ENCODE measurements around the gene PRKG1.

Gene PRKG1

DNA sequence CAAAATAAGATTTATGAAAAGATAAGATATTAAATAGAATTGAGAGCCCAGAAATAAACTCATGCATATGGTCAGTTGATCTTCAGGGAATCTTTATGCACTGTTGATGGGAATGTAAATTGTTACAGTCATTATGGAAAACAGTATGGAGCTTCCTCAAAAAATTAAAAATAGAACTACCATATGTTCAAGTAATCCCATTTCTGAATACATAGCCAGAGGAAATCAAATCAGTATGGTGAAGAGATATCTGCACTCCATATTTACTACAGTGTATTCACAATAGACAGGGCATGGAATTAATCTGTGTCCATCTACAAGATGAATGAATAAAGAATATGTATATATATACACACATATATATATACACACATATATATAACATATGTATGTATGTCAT, 747.5 kb downstream of the PRKG1 start:
- no peak overlapping the region for H3K4me3 ChIP-seq (ENCODE audit: low read length)
- no peak for TF ChIP-seq ZNF274 (IDR thresholded peaks at IDR 0.05; ENCODE audit: low read depth, low read length)

DNA sequence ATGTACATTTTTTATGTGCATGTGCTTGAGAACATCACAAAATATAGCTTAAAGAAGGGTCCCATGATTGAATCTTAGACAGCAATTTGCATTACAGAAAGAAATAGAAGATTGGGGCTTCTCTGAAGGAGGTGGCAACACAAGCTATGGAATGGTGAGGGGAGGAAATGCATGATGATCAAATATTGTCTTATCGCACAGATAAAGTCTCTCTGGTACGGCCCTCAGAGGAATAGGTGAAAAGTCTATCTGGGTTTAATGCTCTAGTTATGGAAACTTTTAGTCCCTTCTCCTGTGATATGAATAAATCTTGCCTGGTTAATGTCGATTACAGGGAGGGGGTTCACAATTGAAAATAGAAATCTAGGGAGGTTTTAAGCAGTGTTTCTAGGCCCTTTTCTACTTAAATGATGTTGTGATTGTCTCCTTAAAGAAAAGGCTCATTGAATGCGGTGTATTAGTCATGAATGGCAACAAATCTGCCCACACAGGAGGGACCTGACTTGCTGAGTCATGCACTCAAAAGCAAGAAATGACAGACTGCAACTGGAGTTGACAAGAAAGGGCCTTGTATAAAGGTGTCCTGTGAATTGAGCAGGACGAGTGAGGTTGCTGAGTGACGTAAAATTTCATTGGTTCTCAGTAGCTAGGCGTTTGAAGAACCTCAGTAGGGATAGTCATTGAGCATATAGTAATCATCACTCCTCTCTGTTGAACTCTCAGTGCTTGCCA, 758.5 kb downstream of the PRKG1 start:
- no peak for TF ChIP-seq ZNF274 (IDR thresholded peaks at IDR 0.05; ENCODE audit: low read depth, low read length)
- H3K4me3 ChIP-seq (ENCODE audit: low read length), result no peak overlapping the region

DNA sequence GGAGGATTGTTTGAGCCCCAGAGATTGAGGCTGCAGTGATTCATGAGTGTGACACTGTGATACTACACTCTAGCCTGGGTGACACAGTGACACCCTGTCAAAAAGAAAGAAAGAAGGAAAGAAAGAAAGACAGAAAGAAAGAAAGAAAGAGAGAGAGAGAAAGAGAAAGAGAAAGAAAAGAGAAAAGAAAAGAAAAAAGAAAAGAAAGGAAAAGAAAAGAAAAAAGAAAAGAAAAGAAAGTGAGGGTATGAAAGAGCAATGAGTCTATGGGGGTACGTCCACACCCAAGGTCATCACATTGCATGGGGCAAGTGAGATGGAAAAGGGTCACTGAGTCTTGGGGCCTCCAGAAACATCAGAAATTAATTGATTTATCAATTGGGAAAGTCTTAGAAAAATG, 760.3 kb downstream of the PRKG1 start:
- no peak for TF ChIP-seq ZNF274 (IDR thresholded peaks at IDR 0.05; ENCODE audit: low read depth, low read length)
- no peak overlapping the region for H3K4me3 ChIP-seq (ENCODE audit: low read length)

DNA sequence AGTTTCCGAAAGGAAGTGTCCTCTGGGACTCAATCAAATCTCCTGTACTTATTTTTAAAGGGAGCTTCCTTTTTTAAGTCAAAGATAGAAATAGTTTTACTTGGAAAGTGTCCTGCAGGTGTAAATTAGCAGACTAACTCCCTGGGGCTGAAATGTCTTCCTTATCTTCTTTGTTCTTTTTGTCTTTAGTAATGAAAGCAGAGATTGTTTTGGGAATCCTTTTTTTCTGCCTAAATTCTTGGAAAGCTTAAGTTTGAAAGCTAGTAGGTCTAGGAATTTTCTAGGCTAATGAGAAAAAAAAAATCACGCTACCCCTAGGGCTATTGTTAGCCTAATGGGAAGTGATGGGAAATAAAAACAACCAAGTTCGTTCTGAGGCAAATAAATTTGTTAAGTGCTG, 764.2 kb downstream of the PRKG1 start:
- TF ChIP-seq ZNF274 (IDR thresholded peaks at IDR 0.05; ENCODE audit: low read depth, low read length), result no peak
- H3K4me3 ChIP-seq (ENCODE audit: low read length), result no peak overlapping the region

DNA sequence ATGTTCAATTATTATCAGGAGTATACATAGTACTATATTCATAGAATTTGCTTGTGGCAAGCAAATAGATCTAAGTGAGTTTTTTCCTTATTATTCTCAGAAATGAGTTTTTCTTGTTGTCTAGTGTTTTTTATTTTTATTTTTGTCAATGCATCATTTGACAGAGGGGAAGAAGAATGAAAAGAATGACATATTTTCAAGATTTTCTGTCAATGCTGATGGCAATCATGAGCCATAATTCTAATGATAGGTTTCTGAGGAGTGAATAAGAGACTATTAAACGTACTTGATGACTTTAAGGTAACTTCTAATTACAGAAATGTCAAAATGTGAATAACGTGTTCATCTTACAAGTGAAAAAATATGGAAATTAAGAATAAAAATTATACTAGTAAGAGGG, 769.7 kb downstream of the PRKG1 start:
- H3K4me3 ChIP-seq (ENCODE audit: low read length), result no peak overlapping the region
- no peak for TF ChIP-seq ZNF274 (IDR thresholded peaks at IDR 0.05; ENCODE audit: low read depth, low read length)

DNA sequence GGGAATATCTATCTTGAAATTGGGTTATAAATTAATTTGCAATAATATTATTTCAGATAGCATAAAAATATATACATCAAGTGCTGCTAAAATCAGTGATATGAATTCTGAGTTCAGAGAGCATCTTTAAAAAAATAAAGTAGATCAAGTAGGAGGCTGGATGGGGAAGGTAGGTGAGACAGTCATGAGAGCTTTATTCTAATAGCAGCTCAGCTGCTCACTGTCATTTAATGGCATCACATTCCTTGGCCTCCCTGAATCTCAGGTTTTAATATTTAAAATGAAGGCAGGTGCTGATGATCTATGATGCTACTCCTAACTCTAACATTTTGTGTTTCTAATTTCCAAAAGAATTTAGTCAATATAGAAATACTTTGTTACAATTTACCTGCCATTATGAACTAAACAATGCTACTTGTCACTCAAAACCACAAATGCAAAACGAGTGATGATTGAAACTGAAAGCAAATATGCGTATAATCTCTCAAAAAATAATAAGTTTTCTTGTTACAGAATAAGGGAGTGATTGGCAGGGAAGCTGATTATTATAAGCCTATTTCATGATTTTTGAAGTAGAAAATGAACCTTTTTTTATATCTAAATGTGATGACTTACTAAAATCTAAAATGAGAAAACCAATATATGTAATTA, 772.7 kb downstream of the PRKG1 start:
- no peak overlapping the region for H3K4me3 ChIP-seq (ENCODE audit: low read length)
- no peak for TF ChIP-seq ZNF274 (IDR thresholded peaks at IDR 0.05; ENCODE audit: low read depth, low read length)

DNA sequence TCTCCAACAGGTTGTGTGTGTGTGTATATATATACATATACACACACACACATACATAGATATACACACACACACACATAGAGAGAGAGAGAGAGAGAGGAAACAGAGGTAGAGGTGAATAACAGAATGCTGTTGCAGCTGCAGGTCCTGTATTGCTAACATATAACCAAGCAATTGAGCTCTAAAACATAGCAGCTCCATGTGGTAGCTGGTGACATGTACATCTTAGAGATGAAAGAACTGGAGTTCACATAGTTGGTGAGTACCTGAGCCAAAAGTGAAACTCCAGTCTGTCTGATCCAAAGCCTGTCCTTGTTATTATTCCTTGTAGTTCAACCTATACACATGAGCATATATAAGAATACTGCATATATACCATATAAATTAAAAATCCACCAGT, 778.0 kb downstream of the PRKG1 start:
- no peak for TF ChIP-seq ZNF274 (IDR thresholded peaks at IDR 0.05; ENCODE audit: low read depth, low read length)
- H3K4me3 ChIP-seq (ENCODE audit: low read length), result no peak overlapping the region

DNA sequence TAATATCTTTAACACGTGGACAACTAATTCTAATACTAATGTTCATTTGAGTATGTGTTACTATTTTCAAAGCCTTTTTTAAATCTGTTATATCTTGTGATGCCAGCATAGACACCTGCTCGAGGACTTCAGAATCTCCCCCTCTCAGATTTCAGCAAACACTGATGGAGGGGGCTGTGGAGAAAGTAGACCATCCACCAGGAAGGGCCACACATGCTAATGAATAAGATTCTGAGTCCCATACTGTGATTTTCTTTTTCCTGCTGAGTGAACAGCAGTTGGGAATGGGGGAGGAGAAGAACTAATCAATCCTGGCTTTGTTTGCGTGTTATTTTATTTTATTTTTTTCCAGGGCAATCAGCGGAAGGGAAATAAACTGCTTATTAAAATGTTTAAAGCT, 783.0 kb downstream of the PRKG1 start:
- TF ChIP-seq ZNF274 (IDR thresholded peaks at IDR 0.05; ENCODE audit: low read depth, low read length), result no peak
- H3K4me3 ChIP-seq (ENCODE audit: low read length), result no peak overlapping the region

DNA sequence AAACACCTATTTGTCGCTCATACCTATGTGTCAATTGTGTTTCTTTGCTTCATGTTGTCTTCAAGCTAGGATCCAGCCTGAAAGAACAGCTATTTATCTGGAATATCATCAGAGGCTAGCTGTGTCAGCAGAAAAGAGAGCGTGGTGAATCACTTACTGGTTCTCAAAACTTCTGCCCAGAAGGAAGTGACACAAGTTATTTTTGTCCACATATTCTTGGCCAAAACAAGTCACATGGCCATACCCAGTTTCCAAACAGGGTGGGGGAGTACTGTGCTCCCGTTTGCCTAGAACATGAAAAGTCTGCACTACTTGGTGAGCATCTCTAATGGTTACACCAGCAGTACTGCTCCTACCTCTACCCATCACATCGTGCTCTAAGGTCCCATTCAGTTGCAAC, 786.0 kb downstream of the PRKG1 start:
- H3K4me3 ChIP-seq (ENCODE audit: low read length), result no peak overlapping the region

DNA sequence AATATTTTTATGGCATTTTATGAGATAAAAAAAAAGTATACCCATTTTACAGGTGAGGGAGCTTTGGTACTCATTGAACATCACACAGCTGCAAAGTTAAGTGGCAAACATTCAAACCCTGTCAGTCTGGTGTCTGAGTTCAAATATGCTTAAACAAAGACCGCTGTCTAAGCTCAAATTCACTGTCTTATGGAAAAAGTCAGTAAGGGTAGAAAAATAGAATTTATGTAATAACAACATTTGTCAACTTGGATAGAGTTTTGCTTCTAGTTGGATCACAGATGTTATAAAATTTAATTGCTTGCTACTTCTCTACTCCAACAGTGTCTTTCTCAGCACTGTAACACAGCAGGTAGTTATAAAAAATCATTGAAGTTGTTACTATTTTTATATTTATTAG, 786.8 kb downstream of the PRKG1 start:
- no peak for TF ChIP-seq ZNF274 (IDR thresholded peaks at IDR 0.05; ENCODE audit: low read depth, low read length)
- no peak overlapping the region for H3K4me3 ChIP-seq (ENCODE audit: low read length)

More for the DNA sequence above, 786.0 kb downstream of the PRKG1 start:
- no peak for TF ChIP-seq ZNF274 (IDR thresholded peaks at IDR 0.05; ENCODE audit: low read depth, low read length)

DNA sequence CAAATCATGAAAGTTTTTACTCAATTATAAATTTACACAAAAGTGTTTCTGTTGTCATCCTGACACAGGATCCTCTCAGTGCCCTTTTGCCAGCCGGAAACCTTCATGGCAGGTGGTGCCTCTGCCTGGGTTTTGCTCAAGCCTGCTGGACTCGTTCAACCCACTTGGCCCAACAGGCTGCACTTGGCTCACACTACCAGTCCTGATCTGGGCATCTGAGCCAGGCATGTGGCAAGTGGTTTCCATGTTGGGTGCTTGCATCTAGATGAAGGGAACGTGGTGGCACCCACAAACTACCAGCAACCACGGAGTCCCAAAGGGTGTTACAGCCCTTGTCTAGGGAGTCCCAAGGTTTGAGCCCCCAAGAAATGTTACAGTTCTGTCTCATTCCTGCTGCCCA, 787.4 kb downstream of the PRKG1 start:
- H3K4me3 ChIP-seq (ENCODE audit: low read length), result no peak overlapping the region
- TF ChIP-seq ZNF274 (IDR thresholded peaks at IDR 0.05; ENCODE audit: low read depth, low read length), result no peak

DNA sequence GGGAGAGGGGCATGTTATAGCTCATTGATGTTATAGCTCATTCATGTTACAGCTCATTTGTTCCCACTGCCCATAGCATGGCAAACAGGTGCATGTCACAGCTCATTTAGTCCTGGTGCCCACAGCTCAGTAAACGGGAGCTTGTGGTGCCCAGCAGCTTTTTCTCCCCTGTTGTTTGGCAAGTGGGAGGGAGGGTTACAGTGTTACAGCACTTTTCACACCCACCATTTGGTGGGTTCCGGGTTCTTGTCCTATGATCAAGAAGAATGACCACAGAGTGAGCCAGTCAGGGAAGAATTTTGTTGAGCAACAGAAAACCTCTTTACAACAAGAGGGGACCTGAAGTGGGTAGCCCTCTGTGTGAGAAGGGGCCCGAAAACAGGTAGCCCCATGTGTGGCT, 787.9 kb downstream of the PRKG1 start:
- no peak for TF ChIP-seq ZNF274 (IDR thresholded peaks at IDR 0.05; ENCODE audit: low read depth, low read length)
- no peak overlapping the region for H3K4me3 ChIP-seq (ENCODE audit: low read length)

DNA sequence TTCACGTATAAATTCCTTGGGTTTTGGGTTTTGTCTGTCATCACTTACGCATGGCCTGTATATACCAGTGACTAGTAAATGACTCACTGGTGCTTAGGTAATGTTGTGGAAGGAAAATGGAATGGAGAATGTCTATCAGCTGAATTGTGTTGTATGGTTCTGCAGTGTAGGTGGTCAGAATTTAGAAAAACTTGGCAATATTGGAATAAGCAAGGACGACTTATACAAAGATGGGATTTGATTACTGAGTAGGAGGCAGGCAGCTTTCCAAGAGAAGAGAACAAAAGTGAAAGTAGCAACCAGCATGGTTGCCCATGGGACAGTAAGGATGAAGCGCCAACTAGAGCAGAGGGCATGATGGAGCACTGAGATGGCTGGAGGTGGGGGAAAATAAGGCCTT, 793.7 kb downstream of the PRKG1 start:
- H3K4me3 ChIP-seq (ENCODE audit: low read length), result no peak overlapping the region
- TF ChIP-seq ZNF274 (IDR thresholded peaks at IDR 0.05; ENCODE audit: low read depth, low read length), result no peak

DNA sequence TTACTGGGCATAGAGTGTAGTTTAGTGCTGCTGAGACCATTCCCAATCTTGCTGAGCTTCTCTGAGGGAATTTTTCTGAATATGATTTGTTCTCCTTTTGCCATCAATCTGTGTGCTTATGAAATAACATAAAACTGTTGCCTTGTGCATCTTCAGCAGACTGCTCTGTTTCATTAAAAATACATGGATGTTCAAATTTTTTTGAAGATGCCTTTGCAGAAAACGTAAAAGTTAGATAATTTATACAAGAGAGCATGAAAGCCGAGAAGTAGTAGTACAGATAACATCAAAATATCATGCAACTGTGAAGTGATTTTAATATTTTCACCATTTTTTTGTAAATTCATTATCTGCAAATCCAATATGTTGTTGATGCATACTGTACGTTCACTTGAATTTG, 799.8 kb downstream of the PRKG1 start:
- no peak for TF ChIP-seq ZNF274 (IDR thresholded peaks at IDR 0.05; ENCODE audit: low read depth, low read length)
- H3K4me3 ChIP-seq (ENCODE audit: low read length), result no peak overlapping the region

DNA sequence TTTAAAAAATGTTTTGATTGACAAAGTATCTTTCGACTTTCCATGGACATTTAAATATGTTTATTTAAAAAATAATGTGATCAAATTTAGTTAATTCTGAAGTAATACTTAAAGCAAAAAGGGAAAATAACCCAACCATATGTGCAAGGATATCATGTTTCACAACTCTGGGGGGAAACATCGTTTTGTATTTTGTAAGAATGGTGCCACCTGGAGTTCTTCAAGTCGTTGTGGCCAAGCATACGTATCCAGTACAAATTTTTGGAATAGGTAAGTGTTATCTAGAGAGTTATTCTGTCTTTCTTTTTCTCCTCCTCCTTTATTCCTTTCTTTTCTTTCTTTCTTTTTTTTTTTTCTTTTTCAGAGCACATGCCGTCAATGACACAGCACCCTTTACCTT, 801.3 kb downstream of the PRKG1 start:
- no peak for TF ChIP-seq ZNF274 (IDR thresholded peaks at IDR 0.05; ENCODE audit: low read depth, low read length)
- H3K4me3 ChIP-seq (ENCODE audit: low read length), result no peak overlapping the region

DNA sequence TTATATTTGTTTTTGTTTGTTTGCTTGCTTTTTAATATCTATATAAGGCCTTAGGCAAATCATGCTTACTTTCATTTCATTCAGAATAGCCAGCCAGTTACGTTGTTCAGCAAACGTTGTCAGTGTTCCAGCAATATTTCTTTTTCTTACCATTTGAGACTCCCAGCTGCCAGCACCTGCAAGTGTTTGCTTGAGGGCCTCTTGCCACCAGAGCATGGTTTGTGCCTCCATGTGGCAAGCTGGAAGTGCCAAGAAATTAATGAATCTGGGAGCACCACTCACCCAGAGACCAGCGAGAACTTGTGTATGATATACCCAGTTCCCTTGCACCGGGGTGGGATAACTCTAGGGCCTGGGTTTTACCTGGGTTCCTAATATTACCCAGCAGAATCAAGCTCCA, 802.2 kb downstream of the PRKG1 start:
- TF ChIP-seq ZNF274 (IDR thresholded peaks at IDR 0.05; ENCODE audit: low read depth, low read length), result no peak
- no peak overlapping the region for H3K4me3 ChIP-seq (ENCODE audit: low read length)
